HG02763 (cell line): ENCODE measurements around the gene TNS1.

Experiments used
- ATAC-seq: cut with Tn5 transposase; IDR thresholded peaks from one replicate; pipeline ENCODE4 v1.9.1; 2021; ENCODE audit warnings: mild to moderate bottlenecking, moderate library complexity; ENCODE audit not compliant: unreplicated experiment

The TNS1 gene

GRCh38 chr2:217880287-217880889 lies 122.4 kb downstream of the TNS1 start:
- no peak for ATAC-seq

DNA sequence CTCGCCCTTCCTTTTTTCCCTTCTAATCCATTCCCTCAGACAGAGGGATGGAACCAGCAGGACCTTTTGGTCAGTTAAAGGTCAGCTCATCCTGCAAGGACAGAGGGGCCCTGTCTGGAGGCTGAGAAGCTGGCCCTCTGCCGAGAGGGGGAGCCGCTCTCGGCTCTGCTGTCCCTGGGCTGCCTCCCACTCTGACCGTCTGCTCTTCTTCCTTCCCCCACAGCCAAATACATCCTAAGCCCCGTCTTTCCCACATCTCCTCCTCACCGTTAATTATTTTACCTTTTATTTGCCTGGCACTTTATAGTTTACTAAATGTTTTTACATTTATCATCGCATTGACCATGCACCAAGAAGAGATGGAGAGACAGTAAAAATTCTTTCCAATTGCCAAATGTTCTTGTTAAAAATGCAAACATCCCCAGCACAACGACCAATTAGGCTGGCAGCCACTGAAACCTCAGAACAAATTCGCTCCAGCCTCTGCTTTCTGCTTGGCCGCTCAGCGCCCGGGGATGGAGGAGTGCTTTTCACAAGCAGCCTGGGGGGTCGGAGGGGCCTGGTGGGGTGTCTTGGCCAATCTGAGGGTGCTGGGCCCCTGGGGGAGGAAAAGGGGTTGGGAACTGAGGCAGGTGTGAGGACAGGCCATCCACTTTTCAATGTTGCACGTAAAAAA lies 123.7 kb downstream of the TNS1 start:
- ATAC-seq = no peak

DNA sequence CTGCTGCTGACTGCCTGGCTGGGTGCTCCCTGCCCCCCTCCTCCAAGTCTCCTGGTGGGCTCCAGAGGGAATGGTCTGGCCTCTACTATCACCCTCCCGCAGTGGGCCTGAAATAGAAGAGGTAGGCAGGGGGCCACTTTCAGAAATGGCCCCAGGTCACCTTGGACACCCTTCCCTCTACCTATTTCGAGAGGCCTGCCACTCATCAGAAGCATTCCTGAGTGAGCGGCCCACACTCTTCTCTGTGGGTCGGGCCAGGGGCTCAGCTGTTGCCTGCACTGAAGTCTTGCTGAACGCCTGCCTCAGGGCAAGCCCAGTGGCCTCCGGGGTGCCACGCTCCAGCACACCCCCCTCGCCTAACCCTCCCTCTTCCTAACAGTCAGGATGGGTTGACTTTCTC lies 124.9 kb downstream of the TNS1 start:
- ATAC-seq = no peak

DNA sequence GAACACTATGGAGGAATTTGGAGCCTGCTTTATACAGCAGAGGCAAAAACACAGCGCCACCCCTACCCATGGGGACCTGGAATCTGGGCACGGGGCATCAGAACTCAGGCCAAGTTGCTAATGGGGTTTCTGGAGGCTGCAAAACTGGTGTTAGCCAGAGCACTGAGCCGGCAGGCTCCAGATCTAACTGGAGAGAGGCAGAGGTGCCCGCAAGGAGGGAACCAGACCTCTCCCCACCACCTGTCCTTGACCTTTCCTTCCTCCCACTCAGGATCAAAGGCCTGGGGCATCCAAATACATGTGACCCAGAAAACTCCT lies 126.6 kb downstream of the TNS1 start:
- no peak for ATAC-seq

GRCh38 chr2:217875556-217876252 lies 127.1 kb downstream of the TNS1 start:
- no peak for ATAC-seq

DNA sequence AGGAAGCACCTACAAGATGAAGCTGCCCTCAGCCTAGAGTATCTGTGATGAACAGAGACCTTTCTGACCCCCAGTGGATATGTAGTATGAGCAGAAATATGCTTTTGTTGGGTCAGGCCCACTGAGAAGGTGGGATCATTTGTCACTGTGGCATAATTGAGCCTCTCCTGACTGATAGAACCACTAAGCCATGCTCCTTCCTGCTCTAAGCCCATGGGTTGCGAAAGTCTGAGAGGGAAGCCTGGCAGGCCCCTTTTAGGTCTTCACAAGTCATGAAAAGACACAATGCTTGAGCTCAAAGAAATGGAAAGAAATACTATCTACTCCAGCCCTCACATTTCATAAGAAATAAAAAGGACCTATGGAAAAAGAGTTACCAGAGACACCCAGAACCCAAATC lies 127.7 kb downstream of the TNS1 start:
- ATAC-seq = no peak

GRCh38 chr2:217873371-217873770 lies 129.4 kb downstream of the TNS1 start:
- ATAC-seq = no peak

DNA sequence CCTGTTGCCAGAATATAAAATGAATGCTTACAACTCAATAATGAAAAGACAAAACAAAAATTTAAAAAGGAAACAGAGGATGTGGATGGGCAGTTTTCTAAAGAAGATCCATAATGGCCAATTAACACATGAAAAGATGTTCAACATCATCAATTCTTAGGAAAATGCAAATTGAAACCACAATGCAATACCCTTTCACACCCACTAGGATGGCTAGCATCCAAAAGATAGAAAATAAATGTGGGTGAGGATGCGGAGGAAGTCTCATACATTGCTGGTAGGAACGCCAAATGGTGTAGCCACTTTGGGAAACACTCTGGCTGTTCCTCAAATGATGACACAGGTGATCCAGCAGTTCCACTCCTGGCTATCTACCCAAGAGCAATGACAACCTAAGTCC lies 130.5 kb downstream of the TNS1 start:
- no peak for ATAC-seq

- no peak for ATAC-seq
These were observed 132.2 kb downstream of the TNS1 start for GRCh38 chr2:217870528-217871011.

- ATAC-seq = no peak
These were observed 133.9 kb downstream of the TNS1 start for GRCh38 chr2:217868911-217869334.

DNA sequence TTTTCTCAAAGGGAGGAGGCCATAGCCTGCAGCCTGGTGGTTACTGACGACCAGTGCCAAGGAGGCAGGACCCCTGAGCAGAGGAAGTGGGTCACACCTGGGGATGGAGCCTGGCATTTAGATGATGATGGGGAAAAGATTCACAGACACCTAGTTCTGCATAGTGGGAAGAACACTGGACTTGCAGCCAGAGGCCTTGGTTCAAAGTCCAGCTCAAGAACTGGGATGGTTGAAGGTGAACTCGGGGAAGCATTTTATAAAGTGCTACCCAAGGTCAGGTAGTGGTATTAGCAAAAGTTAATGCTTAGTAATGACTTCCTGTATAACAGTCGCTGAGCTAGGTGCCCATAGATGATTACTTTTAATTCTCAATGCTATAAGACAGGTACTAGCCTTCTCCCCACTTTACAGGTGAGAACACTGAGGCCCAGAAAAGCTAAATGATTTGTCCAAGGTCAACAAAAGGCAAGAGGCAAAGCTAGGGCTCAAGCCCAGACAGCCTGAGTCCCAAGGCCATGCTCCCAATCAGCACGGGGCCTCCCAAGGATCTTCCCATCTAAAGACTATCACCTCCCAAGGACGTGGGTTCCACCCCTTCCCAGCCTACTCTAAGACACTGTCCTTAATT lies 134.4 kb downstream of the TNS1 start:
- ATAC-seq = no peak

GRCh38 chr2:217866457-217866856 lies 136.3 kb downstream of the TNS1 start:
- no peak for ATAC-seq

DNA sequence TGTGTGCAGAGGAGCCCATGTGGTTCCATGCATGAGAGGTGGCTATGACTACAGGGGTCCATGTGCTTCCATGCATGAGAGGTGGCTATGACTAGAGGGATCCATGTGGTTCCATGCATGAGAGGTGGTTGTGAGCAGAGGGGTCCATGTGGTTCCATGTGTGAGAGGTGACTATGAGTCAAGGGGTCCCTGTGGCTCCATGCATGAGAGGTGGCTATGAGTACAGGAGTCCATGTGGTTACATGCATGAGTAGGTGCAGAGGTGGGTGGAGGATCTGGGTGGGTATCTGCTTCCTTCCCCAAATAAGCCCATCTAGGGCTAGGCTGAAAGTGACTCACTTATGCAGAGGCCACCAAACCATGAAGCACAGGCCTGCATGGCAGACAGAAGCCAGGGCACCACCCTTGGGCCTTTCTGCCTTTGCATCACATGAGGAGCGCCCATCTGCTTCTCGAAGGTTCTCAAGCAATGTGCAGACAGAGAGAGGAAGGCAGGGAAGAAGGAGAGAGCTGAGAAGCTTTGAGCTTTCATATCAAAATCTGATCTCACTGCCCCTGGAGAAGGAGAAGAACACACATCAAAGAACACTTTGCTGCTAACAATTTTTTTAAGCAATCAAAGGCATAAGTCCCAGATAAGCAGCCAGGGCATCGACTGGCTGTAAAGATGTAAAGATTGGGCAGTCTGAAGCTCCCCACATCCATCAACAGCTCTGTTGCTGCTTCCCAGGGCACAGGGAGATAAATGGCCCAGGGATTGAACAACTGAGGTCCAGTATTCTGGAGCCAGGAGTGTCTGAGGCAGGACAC lies 137.6 kb downstream of the TNS1 start:
- no peak for ATAC-seq

DNA sequence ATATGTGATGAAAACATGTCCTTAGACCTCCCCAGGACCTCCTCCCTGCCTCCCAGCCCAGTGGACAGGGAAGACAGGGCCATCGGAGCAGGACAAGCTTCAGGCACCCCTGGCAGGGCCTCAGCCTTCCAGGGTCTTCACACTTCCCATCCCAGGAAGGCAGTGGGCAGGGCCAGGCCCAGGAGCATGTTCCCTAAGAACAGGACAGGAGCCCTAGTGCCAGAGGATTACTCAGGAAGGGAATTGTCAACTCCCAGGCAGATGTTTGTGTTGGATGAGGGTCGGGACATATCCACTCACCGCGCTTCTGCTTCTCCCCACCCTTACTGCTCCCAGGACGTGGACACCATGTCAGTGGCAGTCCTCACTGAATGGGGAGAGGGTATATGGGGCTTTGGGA lies 138.9 kb downstream of the TNS1 start:
- ATAC-seq = no peak

DNA sequence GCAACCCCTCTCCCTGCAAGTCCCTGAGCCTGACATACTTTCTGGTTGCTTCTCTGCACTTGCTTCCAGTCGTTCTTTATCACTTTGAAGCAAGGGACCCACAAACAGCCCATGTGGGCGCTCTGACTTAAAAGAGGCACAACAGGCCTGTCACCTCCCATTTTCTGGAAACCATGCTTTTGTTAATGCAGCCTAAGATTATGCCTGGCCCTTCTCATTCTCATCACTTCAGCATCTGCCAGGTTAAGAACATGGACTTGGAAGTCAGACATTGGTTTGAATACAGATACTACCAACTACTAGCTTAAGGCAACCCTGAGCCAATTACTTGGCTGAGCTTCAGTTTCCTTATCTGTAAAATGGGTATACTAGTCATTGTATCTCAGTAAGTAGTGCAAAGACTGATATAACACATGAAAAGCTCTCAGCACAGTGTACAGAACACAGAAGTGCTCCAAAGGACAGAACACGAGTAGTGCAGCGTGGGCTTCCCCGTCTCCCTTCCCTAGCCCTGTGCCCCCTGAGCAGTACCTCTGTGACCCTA lies 141.4 kb downstream of the TNS1 start:
- no peak for ATAC-seq

DNA sequence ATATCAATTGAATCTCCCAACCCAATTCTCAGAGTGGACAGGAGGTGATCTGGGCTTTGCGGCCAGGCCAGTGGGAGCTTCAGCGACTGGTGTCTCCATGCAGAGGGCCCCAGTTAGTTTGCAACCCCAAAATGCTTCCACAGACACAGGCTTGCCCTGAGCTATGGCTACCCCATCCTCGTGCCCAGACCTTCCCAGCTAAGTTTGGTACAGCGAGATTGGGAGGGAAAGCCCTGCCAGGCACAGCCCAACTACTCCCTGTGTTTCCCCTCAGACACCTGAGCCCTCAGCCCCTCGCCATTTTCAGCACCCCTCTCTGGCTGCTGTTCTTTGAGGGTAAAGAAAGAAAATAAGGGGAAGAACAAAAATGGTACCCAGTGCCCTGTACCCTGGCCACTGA lies 142.9 kb downstream of the TNS1 start:
- ATAC-seq = no peak

DNA sequence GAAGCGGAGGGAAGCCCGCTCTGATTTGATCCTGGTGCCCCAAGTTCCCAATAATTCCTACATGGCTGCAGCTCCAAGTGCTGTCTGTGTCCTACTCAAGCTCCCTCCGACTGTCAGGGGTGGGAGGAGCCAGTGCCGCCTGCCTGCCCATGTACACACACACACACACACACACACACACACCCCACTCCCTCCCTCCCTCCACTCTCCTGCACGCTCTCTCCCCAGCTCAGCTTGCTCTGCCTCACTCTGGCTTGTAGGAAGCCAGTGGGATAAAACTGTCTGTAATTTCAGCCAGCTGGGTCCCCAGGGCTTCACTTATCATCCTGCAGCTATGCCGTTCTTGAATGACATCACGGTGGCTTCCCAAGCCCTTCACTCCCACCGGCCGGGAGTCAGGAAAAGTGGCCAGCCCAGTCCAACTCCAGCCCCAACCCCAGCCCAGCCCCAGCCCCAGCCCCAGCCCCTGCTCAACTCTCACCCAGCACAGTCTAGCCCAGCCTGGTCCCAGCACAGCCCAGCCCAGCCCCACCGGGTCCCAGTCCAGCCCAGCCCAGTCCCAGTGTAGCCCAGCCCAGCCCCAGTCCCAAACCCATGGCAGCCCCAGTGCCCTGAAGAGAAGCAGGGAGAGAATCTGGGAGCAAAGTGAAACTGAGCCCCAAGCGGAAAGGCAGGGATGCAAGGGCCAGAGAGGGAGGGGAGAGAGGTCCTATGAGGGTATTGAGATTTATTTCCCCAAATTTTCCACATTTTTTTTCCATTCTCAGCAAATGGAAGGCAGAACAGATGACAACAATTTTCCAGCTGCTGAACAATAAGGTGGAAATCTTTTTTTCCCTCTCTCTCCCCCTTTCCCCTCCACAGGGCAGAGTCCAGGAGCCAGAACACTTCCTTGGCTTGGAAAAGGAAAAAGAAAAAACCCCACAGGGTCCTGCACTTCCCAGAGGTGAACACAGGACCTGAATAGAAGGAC lies 144.0 kb downstream of the TNS1 start:
- ATAC-seq = no peak

DNA sequence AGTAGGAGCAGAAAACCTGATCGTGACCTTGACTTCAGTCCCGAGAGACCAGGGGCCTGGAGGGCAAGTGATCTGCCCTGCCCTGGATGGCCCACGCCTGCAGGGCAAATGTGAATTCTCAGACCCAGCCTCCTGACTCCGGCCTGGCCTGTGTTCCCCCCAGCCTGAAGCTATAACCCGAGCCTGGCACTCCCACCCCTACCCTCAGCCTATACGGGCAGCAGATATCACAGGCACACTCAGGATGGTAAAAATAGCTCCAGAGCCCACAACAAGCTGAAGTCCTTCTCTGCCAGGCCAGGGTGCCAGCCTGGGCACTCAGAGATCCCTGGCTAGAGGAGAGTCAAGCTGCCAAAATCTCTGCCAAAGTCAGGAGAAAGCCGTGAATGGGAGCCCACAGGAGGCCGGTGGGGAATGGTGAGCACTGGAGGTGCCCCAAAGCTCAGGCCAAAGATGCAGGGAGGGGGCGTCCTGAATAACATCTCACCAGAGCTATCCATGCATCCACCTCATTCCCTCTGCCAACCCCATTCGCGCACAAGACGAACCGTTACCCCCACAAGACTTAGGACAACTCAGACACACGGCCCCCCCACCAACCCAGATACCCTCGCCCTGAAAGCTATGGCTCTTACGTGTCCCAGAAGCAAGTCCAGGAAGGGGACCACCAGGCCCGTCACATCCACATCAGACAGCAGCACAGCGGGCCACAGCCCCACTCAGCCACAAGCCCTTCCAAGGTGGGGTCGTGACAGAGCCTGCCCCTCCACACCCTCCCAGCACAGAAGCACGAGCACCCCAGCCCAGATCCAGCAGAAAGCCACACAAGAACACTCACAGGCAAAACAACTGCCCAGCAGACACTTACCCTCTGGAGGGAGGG lies 144.9 kb downstream of the TNS1 start:
- ATAC-seq = no peak

- ATAC-seq = no peak
These were observed 145.9 kb downstream of the TNS1 start for GRCh38 chr2:217856871-217857270.
